Superior temporal gyrus (tissue), 1 donor: ENCODE data around the gene GALNT1.

Experiments
- DNase-seq: peaks from one replicate; pipeline ENCODE4 v3.0.0-alpha.2; 2016; ENCODE audit errors: extremely low spot score

The GALNT1 gene

GRCh38 chr18:35673682-35674081 is 92.1 kb downstream of the GALNT1 start:
- DNase-seq: no peak

DNA sequence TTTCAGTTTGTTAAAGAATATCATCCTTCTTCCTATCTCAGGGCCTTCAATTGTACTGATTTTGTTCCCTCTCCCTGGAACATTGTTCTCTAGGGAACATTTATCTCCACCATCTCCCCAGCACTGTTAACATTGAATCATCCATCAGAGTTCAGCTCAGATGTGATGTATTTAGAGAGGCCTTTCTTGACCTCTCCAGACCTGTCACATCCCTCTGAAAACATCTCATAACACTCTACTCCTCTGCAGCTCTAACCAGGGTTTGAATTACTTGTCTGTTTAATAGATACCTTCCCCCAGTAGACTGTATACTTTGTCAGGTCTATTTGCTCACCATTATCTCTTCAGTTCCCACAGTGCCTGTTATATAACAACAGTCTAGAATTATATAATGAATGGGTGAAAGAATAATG is 98.6 kb downstream of the GALNT1 start:
- no peak for DNase-seq

DNA sequence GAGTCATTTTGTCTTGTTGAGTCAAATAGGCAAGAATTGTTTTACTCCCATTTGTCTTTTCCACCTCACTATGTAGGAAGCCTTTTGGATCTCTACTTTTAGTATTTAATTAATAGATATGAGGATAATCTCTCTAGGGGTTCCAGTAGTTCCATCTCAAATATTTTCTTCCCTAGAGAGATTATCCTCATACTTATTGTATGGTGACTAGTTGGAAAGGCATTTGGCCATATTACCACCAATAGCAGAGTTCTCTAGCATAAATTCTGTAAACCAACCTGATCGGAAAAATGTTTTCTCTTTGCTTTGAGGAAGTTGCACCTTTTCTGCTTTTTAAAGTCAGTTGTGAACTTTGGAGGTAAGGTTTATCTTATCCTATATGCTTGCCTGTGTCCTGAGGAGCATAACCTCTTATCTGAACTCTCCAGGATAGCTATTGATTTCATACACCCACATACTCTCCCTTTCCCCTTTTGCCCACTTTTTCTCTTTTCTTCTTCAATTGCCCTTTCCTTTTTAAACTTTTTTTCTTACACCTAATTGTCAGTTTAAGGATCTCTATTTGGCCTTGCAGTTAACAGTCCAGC is 100.8 kb downstream of the GALNT1 start:
- no peak for DNase-seq

- DNase-seq: peak; percentile 55
Measured at GRCh38 chr18:35683021-35683420, 101.5 kb downstream of the GALNT1 start.

GRCh38 chr18:35688757-35689156 is 107.2 kb downstream of the GALNT1 start:
- no peak for DNase-seq

GRCh38 chr18:35689728-35690127 is 108.2 kb downstream of the GALNT1 start:
- no peak for DNase-seq

- DNase-seq: no peak
Measured at GRCh38 chr18:35691625-35692024, 110.1 kb downstream of the GALNT1 start.

DNA sequence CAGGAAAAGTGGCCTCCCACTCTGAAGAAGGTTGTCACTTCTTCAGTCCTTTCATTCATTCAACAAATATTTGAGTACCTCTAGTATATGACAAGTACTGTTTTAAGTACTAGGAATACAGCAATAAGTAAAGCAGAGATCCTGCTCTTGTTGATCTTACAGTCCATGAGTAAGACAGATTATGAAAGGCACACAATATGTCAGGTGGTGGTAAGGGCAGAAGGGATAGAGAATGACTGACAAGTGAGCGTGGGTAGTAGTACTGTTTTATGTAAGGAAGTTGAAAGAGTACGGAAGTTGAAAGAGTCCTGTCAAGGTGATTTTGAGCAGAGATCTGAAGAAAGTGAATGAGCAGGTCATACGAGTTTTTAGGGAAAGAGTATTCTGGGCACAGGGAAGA is 111.3 kb downstream of the GALNT1 start:
- no peak for DNase-seq

- DNase-seq: no peak
Measured at GRCh38 chr18:35693829-35694228, 112.3 kb downstream of the GALNT1 start.

DNA sequence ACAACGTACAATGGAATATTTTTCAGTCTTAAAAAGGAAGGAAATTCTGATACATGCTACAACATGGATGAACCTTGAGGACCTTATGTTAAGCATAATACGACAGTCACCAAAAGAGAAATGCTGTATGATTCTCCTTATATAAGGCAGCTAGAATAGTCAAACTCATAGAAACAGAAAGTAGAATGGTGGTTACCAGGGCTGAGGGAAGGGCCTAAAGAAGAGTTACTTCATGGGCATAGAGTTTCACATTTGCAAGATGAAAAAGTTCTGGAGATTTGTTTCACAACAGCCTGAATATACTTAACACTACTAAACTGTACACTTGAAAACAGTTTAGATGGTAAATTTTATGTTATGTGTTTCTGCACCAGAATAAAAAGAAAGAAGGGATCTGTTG is 113.3 kb downstream of the GALNT1 start:
- DNase-seq: no peak

DNA sequence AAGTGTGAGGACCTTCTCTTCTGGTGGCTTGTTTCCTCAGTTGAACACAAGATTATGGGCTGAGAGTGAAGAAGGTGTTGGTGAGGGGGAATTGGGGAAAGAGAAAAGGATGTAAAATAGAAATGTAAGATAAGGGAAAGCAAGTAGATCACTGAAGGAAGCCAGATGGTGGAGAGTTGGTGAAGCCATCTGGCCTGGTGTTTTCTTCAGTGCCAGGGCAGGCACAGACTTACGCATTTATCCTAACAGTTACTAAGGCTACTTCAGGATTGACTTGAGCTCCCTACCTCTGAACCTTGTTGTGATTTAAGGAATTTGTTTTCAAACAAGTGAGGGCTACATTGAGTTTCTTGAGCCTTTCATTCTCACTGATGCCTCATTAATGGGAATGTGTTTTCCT is 113.8 kb downstream of the GALNT1 start:
- no peak for DNase-seq

DNA sequence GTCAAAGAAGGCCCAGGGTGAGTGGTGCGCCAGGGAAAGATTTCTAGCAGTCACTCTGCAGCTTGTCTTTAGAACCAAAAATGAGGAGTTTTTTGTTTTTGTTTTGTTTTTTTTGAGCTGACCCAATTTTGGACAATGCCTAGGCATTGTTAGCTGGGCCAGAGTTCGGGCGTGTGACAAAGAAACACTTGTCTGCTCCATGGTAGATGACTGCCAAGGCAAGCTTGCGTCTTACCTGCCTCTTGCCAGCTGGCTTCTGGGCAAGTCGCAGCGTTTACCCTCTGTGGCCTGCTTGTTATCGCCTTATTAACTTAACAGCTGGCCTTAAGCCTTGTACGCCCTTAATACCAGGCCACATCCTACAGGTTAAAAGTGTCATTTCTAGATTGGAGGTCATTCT is 114.3 kb downstream of the GALNT1 start:
- DNase-seq: peak; percentile 95

DNA sequence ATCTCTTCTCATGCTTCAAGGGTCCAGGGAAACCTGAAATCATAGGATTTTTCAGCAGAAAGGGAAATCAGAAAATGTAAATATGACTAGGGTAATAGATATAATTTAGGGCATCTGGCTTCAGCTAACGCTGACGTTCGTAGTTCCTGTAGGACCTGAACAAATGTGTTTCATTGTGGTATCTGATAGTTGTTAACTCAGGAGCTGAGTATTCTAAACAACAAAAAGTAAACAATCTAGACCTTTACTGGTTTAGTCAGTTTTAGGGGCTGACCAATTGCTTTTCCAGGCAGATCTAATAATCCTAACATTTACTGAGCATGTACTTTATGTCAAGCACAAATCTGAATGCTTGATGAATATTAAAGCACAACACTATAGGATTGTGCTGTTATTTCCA is 114.8 kb downstream of the GALNT1 start:
- no peak for DNase-seq

- DNase-seq: no peak
Measured at GRCh38 chr18:35697869-35698268, 116.3 kb downstream of the GALNT1 start.

- DNase-seq: no peak
Measured at GRCh38 chr18:35703043-35703688, 121.6 kb downstream of the GALNT1 start.

DNA sequence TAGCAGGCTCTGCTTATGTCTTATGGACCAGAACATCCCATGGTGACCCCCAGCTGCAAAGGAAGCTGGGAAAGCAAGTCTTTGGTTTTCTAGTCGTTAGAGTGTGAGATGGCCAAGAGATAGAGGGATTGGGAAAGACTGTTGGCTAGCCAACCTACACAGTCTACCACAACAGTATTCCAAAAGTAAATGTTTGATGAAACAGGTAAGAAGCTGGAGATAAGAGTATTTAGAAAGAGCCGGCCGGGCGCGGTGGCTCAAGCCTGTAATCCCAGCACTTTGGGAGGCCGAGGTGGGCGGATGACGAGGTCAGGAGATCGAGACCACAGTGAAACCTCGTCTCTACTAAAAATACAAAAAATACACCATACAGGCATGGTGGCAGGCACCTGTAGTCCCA is 124.4 kb downstream of the GALNT1 start:
- DNase-seq: no peak

GRCh38 chr18:35707247-35707646 is 125.7 kb downstream of the GALNT1 start:
- no peak for DNase-seq

DNA sequence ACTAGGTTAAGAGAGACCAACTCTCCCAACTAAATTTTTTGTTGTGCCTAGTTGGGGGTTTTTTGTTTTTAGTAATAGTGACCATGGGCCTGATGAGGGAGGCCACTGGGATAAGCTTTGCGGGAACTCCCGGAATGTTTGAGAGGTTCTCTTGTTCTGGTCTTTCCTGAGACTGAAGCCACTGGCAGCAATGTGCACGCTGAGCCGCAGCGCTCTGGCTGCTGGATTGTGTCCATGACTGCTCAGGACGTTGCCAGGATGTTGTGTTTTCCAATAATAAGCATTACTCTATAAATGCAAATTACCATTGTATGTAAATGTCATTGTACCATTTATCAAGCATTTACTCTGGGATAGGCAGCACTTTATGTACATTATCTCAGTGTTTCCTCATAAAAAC is 126.1 kb downstream of the GALNT1 start:
- DNase-seq: no peak

GRCh38 chr18:35710581-35710980 is 129.0 kb downstream of the GALNT1 start:
- no peak for DNase-seq

DNA sequence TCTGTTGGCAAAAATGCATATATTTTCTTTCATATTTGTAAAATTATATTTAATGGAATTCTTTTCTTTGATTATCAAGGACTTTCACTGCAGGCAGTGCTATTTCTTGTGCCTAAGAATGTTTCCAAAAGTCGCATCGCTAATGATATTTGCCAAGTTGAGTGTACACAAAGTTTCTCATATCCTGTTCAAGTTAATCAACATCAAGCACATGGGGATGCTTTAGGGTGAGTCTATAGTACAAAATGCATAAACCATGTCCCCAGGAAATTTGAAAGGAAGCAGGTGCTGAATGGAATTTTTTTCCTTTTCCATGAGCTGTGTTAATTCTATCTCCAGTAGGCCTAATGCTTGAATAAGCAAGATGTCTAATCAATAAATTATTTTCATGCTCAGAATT is 129.7 kb downstream of the GALNT1 start:
- no peak for DNase-seq

DNA sequence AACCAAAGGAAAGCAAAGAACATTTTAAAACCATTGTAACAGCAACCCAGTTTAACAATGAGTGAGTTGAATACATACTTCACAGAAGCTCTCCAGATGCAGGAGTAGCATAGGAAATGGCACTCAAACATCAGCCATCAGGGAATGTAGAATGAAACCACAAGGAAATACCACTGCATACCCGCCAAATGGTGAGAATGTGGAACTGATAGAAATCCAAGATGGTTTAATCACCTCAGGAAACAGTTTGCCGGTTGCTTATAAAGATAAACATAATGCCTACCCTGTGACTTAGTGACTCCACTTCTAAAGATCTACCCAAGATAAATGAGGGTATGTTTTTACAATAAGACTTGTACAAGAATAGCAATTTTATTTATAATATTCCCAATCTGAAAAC is 132.0 kb downstream of the GALNT1 start:
- DNase-seq: no peak

GRCh38 chr18:35714539-35714938 is 133.0 kb downstream of the GALNT1 start:
- no peak for DNase-seq

DNA sequence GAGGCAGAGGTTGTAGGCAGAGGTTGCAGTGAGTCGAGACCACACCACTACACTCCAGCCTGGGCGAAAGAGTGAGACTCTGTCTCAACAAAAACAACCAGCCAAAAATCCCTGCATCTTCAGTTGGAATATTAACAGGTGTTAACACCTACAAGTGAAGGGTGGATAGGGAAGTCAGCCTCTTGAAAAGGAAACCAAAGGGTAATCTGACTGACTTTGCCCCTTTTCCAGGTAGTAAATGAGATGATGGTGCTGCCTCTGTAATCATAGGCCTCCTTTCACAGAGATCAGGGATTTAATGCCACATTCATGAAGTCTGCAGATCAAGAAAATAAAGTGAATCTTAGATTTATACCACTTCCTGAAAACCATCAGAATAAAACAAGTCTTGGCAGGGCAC is 133.6 kb downstream of the GALNT1 start:
- no peak for DNase-seq
